Breast epithelium (tissue), 4 donors: ENCODE measurements around the gene SERAC1. TPM values are rescaled to one million over a fixed set of nuclear protein-coding genes. Genes with fewer than 3 reads are reported as not detected.

Experiments used
- DNase-seq, 2 donors: peaks; one replicate each; pipeline ENCODE4 v3.0.0-alpha.2; 2019; ENCODE audit warnings: low spot score in 2 of 2
- H3K27ac ChIP-seq, 2 donors: fragments of 200-600 bp; sonication (generic) in 1 of 2; one replicate each; pipeline ENCODE4 v1.5.1; 2016 to 2019; ENCODE audit warnings: mild to moderate bottlenecking in 1 of 2
- H3K27me3 ChIP-seq, 2 donors: fragments of 200-600 bp; sonication (generic) in 1 of 2; one replicate each; pipeline versions ENCODE4 v1.5.1 to v1.6.0; 2017 to 2019; ENCODE audit warnings: control low read depth in 1 of 2, mild to moderate bottlenecking in 1 of 2
- H3K36me3 ChIP-seq: fragments of 200-600 bp; one replicate; pipeline ENCODE4 v1.5.1; 2019
- H3K4me1 ChIP-seq, 2 donors: fragments of 200-600 bp; sonication (generic); one replicate each; pipeline ENCODE4 v1.5.1; 2016 to 2019; ENCODE audit warnings: control low read depth in 1 of 2
- H3K4me3 ChIP-seq, 3 donors: fragments of 200-600 bp; sonication (generic); 1 replicate in 2 of 3; 2 replicates in 1 of 3; pipeline ENCODE4 v1.5.1; 2016 to 2019; ENCODE audit warnings: mild to moderate bottlenecking in 3 of 3, moderate library complexity in 2 of 3
- H3K9me3 ChIP-seq, 2 donors: fragments of 200-600 bp; sonication (generic) in 1 of 2; one replicate each; pipeline ENCODE4 v1.5.1; 2016 to 2019; ENCODE audit warnings: control low read depth in 1 of 2
- POLR2A ChIP-seq: fragments of 450-650 bp; IDR thresholded peaks from one replicate; pipeline ENCODE4 v1.6.1; 2016; ENCODE audit warnings: antibody characterized with exemption, mild to moderate bottlenecking, moderate library complexity
- POLR2AphosphoS5 ChIP-seq, 3 donors: sonication (generic); formaldehyde crosslinking; IDR thresholded peaks; one replicate each; pipeline ENCODE4 v1.6.1; 2017; ENCODE audit warnings: antibody characterized with exemption in 3 of 3
- intact Hi-C: fragments of 100-400 bp; cut with DNase I; formaldehyde crosslinking; loops from one replicate; pipeline ENCODE4 v1.15.1; 2023; ENCODE audit warnings: low total_unique reads
- total RNA-seq, 3 donors: library from RNA; depleted of rRNA; stranded (reverse); fragments of >200 nt; gene quantifications; one replicate each; pipeline ENCODE4 v1.1.0, GENCODE V29; 2016
- TF ChIP-seq, protein P1 (sequence below), 3 donors: fragments of 450-650 bp; IDR thresholded peaks; one replicate each; pipeline ENCODE4 v1.5.1; 2016 to 2017; ENCODE audit warnings: antibody characterized with exemption in 3 of 3, mild to moderate bottlenecking in 3 of 3, moderate library complexity in 3 of 3

Gene SERAC1
- total RNA-seq, 3 donors from 2014 or later: 8.5 to 15.7 (median 9.2) TPM

DNA sequence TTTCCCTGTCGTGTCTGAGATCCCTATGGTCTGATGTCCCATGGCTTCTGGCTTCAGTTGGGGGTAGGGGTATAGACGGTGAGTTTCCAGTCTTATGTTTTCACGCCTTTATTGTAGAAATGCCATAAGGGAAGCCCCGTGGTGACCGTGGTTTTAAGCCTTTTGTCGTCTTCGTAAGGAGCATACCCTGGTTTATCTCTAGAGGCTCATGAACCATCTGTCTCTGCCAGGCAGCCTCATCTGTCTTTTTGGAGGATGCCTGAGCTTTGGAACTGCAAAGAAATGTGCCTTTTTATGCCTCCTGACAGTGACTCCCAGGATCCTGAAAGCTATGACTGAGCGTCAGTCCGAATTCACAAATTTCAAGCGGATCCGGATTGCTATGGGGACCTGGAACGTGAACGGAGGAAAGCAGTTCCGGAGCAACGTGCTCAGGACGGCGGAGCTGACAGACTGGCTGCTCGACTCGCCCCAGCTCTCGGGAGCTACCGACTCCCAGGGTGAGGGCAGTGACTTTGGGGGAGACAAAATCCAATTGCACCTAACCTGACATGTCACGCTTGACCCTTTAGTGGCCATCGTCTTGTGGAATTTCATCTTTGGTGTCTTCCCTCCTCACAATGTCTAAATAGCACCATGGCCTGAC lies 101.8 kb downstream of the SERAC1 start:
- DNase-seq: no peak
- H3K27me3 ChIP-seq: no peaks in the 10 kb centered on the region
- intact Hi-C loops: no loop called here
- no peaks in the 10 kb centered on the region for H3K9me3 ChIP-seq
- no peaks in the 10 kb centered on the region for H3K36me3 ChIP-seq
- H3K4me3 ChIP-seq: no peak overlapping the region
- TF ChIP-seq POLR2A: no peak
- TF ChIP-seq, protein P1, sequence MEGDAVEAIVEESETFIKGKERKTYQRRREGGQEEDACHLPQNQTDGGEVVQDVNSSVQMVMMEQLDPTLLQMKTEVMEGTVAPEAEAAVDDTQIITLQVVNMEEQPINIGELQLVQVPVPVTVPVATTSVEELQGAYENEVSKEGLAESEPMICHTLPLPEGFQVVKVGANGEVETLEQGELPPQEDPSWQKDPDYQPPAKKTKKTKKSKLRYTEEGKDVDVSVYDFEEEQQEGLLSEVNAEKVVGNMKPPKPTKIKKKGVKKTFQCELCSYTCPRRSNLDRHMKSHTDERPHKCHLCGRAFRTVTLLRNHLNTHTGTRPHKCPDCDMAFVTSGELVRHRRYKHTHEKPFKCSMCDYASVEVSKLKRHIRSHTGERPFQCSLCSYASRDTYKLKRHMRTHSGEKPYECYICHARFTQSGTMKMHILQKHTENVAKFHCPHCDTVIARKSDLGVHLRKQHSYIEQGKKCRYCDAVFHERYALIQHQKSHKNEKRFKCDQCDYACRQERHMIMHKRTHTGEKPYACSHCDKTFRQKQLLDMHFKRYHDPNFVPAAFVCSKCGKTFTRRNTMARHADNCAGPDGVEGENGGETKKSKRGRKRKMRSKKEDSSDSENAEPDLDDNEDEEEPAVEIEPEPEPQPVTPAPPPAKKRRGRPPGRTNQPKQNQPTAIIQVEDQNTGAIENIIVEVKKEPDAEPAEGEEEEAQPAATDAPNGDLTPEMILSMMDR (IDR thresholded peaks at IDR 0.05): no peak
- TF ChIP-seq POLR2AphosphoS5 (IDR thresholded peaks at IDR 0.05): no peak
- no peak overlapping the region for H3K27ac ChIP-seq
- peaks cover 0 to under 1% of the 10 kb centered on the region in 2 donors for H3K4me1 ChIP-seq

DNA sequence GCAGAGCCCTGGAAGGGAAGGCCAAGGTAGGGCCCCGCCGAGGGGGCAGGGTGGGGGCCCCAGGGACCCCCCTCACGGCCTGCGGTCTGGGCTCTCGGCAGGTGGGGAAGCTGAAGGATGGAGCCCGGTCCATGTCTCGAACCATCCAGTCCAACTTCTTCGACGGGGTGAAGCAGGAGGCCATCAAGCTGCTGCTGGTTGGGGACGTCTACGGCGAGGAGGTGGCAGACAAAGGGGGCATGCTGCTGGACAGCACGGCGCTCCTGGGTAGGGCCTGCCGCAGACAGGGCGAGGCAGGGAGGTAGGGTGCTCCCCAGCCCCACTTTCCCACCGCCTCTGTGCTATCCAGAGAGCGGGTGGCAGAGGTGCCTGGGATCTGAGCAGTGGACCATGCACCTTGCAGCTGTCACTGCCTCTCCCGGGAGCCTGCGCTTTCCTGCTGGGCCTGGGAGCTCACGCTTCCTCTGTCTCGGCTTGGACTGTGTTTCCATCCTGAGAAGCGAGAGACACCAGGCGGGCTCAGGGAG lies 103.3 kb downstream of the SERAC1 start:
- no peak for DNase-seq

DNA sequence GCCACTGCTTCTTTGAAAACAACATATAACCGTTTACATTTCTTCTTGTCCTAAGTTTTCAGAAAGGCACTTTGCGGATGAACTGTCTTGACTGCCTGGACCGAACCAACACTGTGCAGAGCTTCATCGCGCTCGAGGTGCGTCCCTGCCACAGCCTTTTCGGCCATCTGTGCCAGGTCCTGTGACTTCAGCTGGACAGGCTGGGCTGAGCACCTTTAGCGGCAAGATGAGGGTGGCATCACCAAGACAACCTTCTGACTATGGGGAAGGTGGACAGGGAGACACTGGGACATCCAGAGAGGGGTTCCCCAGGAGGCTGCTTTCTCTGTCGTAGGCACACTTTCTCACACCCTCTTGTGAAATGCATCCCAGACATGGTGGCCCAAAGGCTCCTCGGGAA lies 104.3 kb downstream of the SERAC1 start:
- TF ChIP-seq POLR2A (no peak), POLR2AphosphoS5 (IDR thresholded peaks at IDR 0.05) (no peak)
- TF ChIP-seq, protein P1 (IDR thresholded peaks at IDR 0.05): no peak
- Histone ChIP-seq H3K4me1 (peaks cover 11 to 16% of the 10 kb centered on the region in 2 donors), H3K4me3 (no peak overlapping the region), H3K27ac (no peak overlapping the region), H3K36me3 (no peaks in the 10 kb centered on the region), H3K27me3 (no peaks in the 10 kb centered on the region), H3K9me3 (no peaks in the 10 kb centered on the region)
- intact Hi-C loops: no loop called here
- DNase-seq: no peak

More for the DNA sequence above, 103.3 kb downstream of the SERAC1 start:
- Histone ChIP-seq H3K4me1 (peaks cover 10 to 12% of the 10 kb centered on the region in 2 donors), H3K9me3 (no peaks in the 10 kb centered on the region), H3K36me3 (no peaks in the 10 kb centered on the region), H3K27me3 (no peaks in the 10 kb centered on the region), H3K4me3 (no peak overlapping the region), H3K27ac (no peak overlapping the region)
- intact Hi-C loops: no loop called here
- TF ChIP-seq POLR2AphosphoS5 (IDR thresholded peaks at IDR 0.05): no peak
- TF ChIP-seq, protein P1 (IDR thresholded peaks at IDR 0.05): no peak
- TF ChIP-seq POLR2A: no peak

DNA sequence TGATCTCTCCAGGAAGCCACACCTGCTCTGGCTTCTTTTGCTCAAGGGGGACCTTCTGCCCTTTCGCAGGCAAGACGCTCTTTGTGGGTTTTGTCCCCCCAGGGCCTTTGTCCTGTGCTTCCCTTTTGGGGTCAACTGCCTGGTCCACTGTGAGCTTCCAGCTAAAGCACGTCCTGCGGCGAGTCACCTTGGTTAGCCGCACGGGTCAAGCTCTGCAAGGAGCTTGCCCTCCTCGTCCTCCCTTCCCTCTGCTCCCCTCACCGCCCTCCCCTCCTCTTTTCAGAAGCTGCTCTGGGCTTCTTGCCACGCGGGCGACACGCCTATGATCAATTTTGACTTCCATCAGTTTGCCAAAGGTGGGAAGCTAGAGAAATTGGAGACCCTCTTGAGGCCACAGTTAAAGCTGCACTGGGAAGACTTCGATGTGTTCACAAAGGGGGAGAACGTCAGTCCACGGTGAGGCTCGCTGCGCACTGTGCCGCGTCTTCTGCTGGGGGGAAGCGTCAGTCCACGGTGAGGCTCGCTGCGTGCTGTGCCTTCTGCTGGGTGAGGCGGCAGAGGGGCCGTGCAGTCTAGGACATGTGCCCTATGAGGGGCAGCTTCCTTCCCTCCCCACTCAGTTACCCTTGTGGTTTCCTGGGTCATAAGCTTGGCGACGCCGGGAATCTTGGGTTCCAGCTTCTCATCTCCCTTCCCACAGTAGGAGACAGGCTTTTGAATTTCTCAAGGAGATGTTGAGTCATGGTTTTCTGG lies 106.2 kb downstream of the SERAC1 start:
- TF ChIP-seq, protein P1 (IDR thresholded peaks at IDR 0.05): no peak
- TF ChIP-seq POLR2A (no peak), POLR2AphosphoS5 (IDR thresholded peaks at IDR 0.05) (no peak)
- Histone ChIP-seq H3K4me3 (no peak overlapping the region), H3K27me3 (no peaks in the 10 kb centered on the region), H3K36me3 (no peaks in the 10 kb centered on the region), H3K27ac (peak overlapping the region; percentile 96 to 98), H3K4me1 (peaks cover 11 to 16% of the 10 kb centered on the region in 2 donors), H3K9me3 (no peaks in the 10 kb centered on the region)
- intact Hi-C loops: no loop called here
- no peak for DNase-seq

DNA sequence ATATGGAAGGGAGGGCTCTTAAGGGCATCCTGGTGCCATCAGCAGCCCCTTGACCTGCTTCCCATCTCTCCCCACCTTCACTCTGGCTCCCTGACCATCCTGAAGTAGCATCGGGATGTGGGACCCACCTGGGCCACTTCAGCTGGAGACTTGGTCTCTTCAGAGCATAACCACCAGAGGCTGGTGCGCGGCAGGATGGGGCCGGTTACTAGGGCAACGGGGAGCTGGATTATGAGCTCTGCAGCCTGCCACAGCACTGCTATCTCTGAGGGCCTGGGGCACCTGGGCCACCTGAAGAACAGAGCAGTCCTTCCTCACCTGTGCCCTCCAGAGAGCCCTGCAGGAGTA lies 106.7 kb downstream of the SERAC1 start:
- H3K36me3 ChIP-seq: no peaks in the 10 kb centered on the region
- intact Hi-C loops: no loop called here
- no peak for DNase-seq

More for the DNA sequence above, 106.7 kb downstream of the SERAC1 start:
- Histone ChIP-seq H3K27me3 (no peaks in the 10 kb centered on the region), H3K4me3 (no peak overlapping the region), H3K9me3 (no peaks in the 10 kb centered on the region), H3K27ac (peak overlapping the region; percentile 96 to 98), H3K4me1 (peaks cover 11 to 16% of the 10 kb centered on the region in 2 donors)
- TF ChIP-seq, protein P1 (IDR thresholded peaks at IDR 0.05): no peak
- TF ChIP-seq POLR2AphosphoS5 (IDR thresholded peaks at IDR 0.05) (no peak), POLR2A (no peak)
